SK-N-SH treated with all-trans-retinoic acid at 6 μM for 48 hours (cell line): ENCODE data around the gene NKAPD1.
A peak's percentile ranks its signal among the peaks of the same experiment; 100 is the strongest.

Experiments
- ATAC-seq: fragments of 200-7000 bp; cut with Tn5 transposase; 3 replicates; pipeline ENCODE4 v1.9.1; 2020; ENCODE audit warnings: mild to moderate bottlenecking, moderate library complexity
- ARNTL ChIP-seq: fragments of 450-650 bp; formaldehyde crosslinking; IDR thresholded peaks from 2 replicates; pipeline ENCODE4 v1.5.0; 2020; ENCODE audit warnings: low read depth, mild to moderate bottlenecking, moderate library complexity, borderline replicate concordance
- BACH2 ChIP-seq: fragments of 250-450 bp; sonication (Bioruptor Pico); IDR thresholded peaks from 2 replicates; pipeline ENCODE4 v1.9.0; 2021; ENCODE audit warnings: mild to moderate bottlenecking, borderline replicate concordance
- CSDC2 ChIP-seq: fragments of 250-450 bp; sonication (Bioruptor Pico); IDR thresholded peaks from 2 replicates; pipeline ENCODE4 v1.5.0; 2020; ENCODE audit warnings: mild to moderate bottlenecking, moderate library complexity
- ESRRG ChIP-seq: fragments of 250-450 bp; sonication (Bioruptor Pico); IDR thresholded peaks from 2 replicates; pipeline ENCODE4 v1.6.1; 2021; ENCODE audit warnings: mild to moderate bottlenecking
- GLIS3 ChIP-seq: fragments of 250-450 bp; sonication (Bioruptor Pico); IDR thresholded peaks from 2 replicates; pipeline ENCODE4 v1.5.0; 2020; ENCODE audit warnings: mild to moderate bottlenecking, moderate library complexity
- ISL1 ChIP-seq: fragments of 250-450 bp; sonication (Bioruptor Pico); IDR thresholded peaks from 2 replicates; pipeline ENCODE4 v2.1.2; 2022; ENCODE audit warnings: mild to moderate bottlenecking, moderate library complexity
- OSR1 ChIP-seq: fragments of 250-450 bp; sonication (Bioruptor Pico); IDR thresholded peaks from 2 replicates; pipeline ENCODE4 v1.8.0; 2022; ENCODE audit warnings: moderate library complexity, mild to moderate bottlenecking, inconsistent platforms
- PATZ1 ChIP-seq: fragments of 250-450 bp; sonication (Bioruptor Pico); IDR thresholded peaks from 2 replicates; pipeline ENCODE4 v1.8.0; 2020; ENCODE audit warnings: mild to moderate bottlenecking, moderate library complexity, borderline replicate concordance
- RARB ChIP-seq: fragments of 250-450 bp; sonication (Bioruptor Pico); IDR thresholded peaks from 2 replicates; pipeline ENCODE4 v1.8.0; 2021; ENCODE audit warnings: mild to moderate bottlenecking, moderate library complexity
- SNAI2 ChIP-seq: fragments of 250-450 bp; sonication (Bioruptor Pico); IDR thresholded peaks from 2 replicates; pipeline ENCODE4 v1.5.0; 2020; ENCODE audit warnings: mild to moderate bottlenecking, moderate library complexity
- TCF4 ChIP-seq: fragments of 250-450 bp; sonication (Bioruptor Pico); IDR thresholded peaks from 2 replicates; pipeline ENCODE4 v1.8.0; 2021; ENCODE audit warnings: mild to moderate bottlenecking, moderate library complexity, borderline replicate concordance
- TSHZ2 ChIP-seq: fragments of 250-450 bp; sonication (Bioruptor Pico); IDR thresholded peaks from 2 replicates; pipeline ENCODE4 v1.5.0; 2020; ENCODE audit warnings: mild to moderate bottlenecking, moderate library complexity
- ZC3H10 ChIP-seq: fragments of 250-450 bp; sonication (Bioruptor Pico); IDR thresholded peaks from 2 replicates; pipeline ENCODE4 v1.5.1; 2021; ENCODE audit warnings: mild to moderate bottlenecking, moderate library complexity
- ZFP3 ChIP-seq: fragments of 250-450 bp; sonication (Bioruptor Pico); IDR thresholded peaks from 2 replicates; pipeline ENCODE4 v1.5.0; 2020; ENCODE audit warnings: mild to moderate bottlenecking, moderate library complexity
- ZFP30 ChIP-seq: fragments of 450-650 bp; formaldehyde crosslinking; IDR thresholded peaks from 2 replicates; pipeline ENCODE4 v1.5.0; 2022; ENCODE audit warnings: mild to moderate bottlenecking, moderate library complexity
- ZNF565 ChIP-seq: fragments of 450-650 bp; formaldehyde crosslinking; conservative IDR thresholded peaks from 2 replicates; pipeline ENCODE4 v1.5.0; 2020; ENCODE audit warnings: low read depth, mild to moderate bottlenecking, moderate library complexity
- ZNF70 ChIP-seq: fragments of 450-650 bp; formaldehyde crosslinking; IDR thresholded peaks from 2 replicates; pipeline ENCODE4 v1.5.0; 2020; ENCODE audit warnings: mild to moderate bottlenecking, moderate library complexity
- ZNF8 ChIP-seq: fragments of 450-650 bp; formaldehyde crosslinking; IDR thresholded peaks from 2 replicates; pipeline ENCODE4 v1.5.0; 2020; ENCODE audit warnings: mild to moderate bottlenecking, moderate library complexity
- TF ChIP-seq, protein P1 (sequence below): fragments of 250-450 bp; sonication (Bioruptor Pico); IDR thresholded peaks from 2 replicates; pipeline ENCODE4 v1.8.0; 2021; ENCODE audit warnings: low read depth, mild to moderate bottlenecking, moderate library complexity, borderline replicate concordance
- TF ChIP-seq, protein P2 (sequence below): fragments of 250-450 bp; sonication (Bioruptor Pico); IDR thresholded peaks from 2 replicates; pipeline ENCODE4 v1.5.1; 2020; ENCODE audit warnings: low read depth, mild to moderate bottlenecking, moderate library complexity

NKAPD1 gene

DNA sequence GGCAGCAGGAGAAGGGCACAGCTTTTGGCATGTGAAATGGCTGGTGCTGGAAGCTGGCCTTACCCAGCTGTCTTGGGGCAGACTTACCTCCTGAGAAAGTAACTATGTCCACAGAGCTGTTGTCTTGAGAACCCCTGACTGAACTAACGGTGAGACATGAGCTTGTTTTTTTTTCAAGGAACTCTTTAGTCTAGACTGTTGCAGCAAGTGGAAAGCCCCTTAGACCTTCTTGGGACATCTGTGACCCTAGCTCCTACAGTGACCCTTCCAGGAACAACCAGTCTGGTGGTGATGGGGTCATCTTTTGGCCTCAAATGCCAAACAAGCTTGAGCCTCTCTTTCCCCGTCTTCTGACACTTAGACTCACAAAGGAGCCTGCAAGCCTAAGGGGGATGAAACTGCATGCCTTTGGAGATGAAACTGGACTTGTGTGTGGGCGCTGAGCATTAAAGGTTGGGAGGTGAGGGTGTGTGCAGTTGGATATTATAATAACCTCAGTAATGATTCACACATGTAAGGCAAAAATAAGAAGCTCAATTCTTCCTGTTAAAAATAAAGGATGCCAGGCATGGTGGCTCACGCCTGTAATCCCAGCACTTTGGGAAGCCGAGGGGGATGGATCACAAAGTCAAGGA is 48.0 kb downstream of the NKAPD1 start:
- TF ChIP-seq ZC3H10 (CRISPR knock-in tag): no peak
- TF ChIP-seq ZFP30 (CRISPR knock-in tag): no peak
- TF ChIP-seq CSDC2 (CRISPR knock-in tag): no peak
- no peak for TF ChIP-seq PATZ1
- no peak for TF ChIP-seq BACH2 (CRISPR knock-in tag)
- no peak for ATAC-seq

GRCh38 chr11:112123129-112123528 is 49.0 kb downstream of the NKAPD1 start:
- TF ChIP-seq ISL1 (CRISPR knock-in tag) (peak; percentile 36; the same call in 1 of the 2 replicates), ESRRG (CRISPR knock-in tag) (no peak), TCF4 (CRISPR knock-in tag) (no peak), ZC3H10 (CRISPR knock-in tag) (no peak), CSDC2 (CRISPR knock-in tag) (no peak), ZNF565 (CRISPR knock-in tag) (no peak), ZNF70 (no peak)
- TF ChIP-seq, protein P1, sequence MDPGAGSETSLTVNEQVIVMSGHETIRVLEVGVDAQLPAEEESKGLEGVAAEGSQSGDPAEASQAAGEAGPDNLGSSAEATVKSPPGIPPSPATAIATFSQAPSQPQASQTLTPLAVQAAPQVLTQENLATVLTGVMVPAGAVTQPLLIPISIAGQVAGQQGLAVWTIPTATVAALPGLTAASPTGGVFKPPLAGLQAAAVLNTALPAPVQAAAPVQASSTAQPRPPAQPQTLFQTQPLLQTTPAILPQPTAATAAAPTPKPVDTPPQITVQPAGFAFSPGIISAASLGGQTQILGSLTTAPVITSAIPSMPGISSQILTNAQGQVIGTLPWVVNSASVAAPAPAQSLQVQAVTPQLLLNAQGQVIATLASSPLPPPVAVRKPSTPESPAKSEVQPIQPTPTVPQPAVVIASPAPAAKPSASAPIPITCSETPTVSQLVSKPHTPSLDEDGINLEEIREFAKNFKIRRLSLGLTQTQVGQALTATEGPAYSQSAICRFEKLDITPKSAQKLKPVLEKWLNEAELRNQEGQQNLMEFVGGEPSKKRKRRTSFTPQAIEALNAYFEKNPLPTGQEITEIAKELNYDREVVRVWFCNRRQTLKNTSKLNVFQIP: no peak

DNA sequence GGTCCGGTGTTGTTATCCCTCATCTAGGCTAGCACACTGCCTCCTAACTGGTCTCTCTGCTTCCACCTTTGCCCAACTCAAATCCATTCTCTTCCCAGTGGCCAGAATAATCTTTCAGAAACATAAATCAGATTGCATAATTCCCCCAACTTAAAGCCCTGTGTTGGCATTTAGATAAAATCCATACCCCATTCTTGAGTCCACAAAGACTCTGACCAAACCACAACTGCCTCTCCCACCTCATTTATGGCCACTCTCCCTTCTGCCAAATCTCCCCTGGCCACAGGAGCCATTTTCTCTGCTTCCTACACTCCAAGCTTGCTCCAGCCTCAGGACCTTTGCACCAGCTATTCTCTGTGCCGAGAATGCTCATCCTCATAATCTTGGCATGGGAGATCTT is 53.0 kb downstream of the NKAPD1 start:
- TF ChIP-seq ZFP3: no peak
- TF ChIP-seq ZFP30 (CRISPR knock-in tag): no peak
- TF ChIP-seq GLIS3: no peak
- TF ChIP-seq CSDC2 (CRISPR knock-in tag): no peak
- no peak for TF ChIP-seq TSHZ2 (CRISPR knock-in tag)
- no peak for TF ChIP-seq ZC3H10 (CRISPR knock-in tag)
- TF ChIP-seq, protein P1: no peak
- TF ChIP-seq ESRRG (CRISPR knock-in tag): no peak
- no peak for TF ChIP-seq PATZ1
- TF ChIP-seq ZNF8 (CRISPR knock-in tag): no peak
- TF ChIP-seq, protein P2, sequence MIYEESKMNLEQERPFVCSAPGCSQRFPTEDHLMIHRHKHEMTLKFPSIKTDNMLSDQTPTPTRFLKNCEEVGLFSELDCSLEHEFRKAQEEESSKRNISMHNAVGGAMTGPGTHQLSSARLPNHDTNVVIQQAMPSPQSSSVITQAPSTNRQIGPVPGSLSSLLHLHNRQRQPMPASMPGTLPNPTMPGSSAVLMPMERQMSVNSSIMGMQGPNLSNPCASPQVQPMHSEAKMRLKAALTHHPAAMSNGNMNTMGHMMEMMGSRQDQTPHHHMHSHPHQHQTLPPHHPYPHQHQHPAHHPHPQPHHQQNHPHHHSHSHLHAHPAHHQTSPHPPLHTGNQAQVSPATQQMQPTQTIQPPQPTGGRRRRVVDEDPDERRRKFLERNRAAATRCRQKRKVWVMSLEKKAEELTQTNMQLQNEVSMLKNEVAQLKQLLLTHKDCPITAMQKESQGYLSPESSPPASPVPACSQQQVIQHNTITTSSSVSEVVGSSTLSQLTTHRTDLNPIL (CRISPR knock-in tag): no peak
- TF ChIP-seq ZNF70: no peak
- TF ChIP-seq ZNF565 (CRISPR knock-in tag): no peak
- no peak for TF ChIP-seq OSR1 (CRISPR knock-in tag)
- no peak for TF ChIP-seq SNAI2 (CRISPR knock-in tag)
- no peak for TF ChIP-seq ARNTL (CRISPR knock-in tag)
- TF ChIP-seq TCF4 (CRISPR knock-in tag): no peak
- TF ChIP-seq BACH2 (CRISPR knock-in tag): no peak
- no peak for TF ChIP-seq ISL1 (CRISPR knock-in tag)
- TF ChIP-seq RARB: no peak
- TF ChIP-seq, all 23 proteins: peak for 0
- no peak for ATAC-seq

More at GRCh38 chr11:112123129-112123528, 49.0 kb downstream of the NKAPD1 start:
- no peak for ATAC-seq
